ENCODE results near the gene GRIK1.
A peak's percentile ranks its signal among the peaks of the same experiment; 100 is the strongest.

Gene GRIK1

GRCh38 chr21:29678626-29679025 is 261.2 kb downstream of the GRIK1 start:
- DNase-seq (ENCODE audit: insufficient read length), result no peak
- FAIRE-seq, result peak; percentile 30
- TF ChIP-seq POLR2A (IDR thresholded peaks at IDR 0.05; ENCODE audit: low read depth, low read length) (no peak), TAF1 (IDR thresholded peaks at IDR 0.05; ENCODE audit: borderline replicate concordance, low read depth, low read length) (no peak), POLR2AphosphoS5 (IDR thresholded peaks at IDR 0.05; ENCODE audit: low read depth, low read length) (no peak)

GRCh38 chr21:29677326-29677725 is 262.5 kb downstream of the GRIK1 start:
- DNase-seq (ENCODE audit: insufficient read length) (no peak), FAIRE-seq (no peak)
- TF ChIP-seq TAF1 (IDR thresholded peaks at IDR 0.05; ENCODE audit: borderline replicate concordance, low read depth, low read length), result no peak
- no peak for TF ChIP-seq POLR2A (IDR thresholded peaks at IDR 0.05; ENCODE audit: low read depth, low read length)
- TF ChIP-seq POLR2AphosphoS5 (IDR thresholded peaks at IDR 0.05; ENCODE audit: low read depth, low read length), result no peak

- no peak for FAIRE-seq
- TF ChIP-seq TAF1 (IDR thresholded peaks at IDR 0.05; ENCODE audit: borderline replicate concordance, low read depth, low read length) (no peak), POLR2A (IDR thresholded peaks at IDR 0.05; ENCODE audit: low read depth, low read length) (no peak), POLR2AphosphoS5 (IDR thresholded peaks at IDR 0.05; ENCODE audit: low read depth, low read length) (no peak)
These were observed 263.4 kb downstream of the GRIK1 start for GRCh38 chr21:29676395-29676794.

GRCh38 chr21:29675451-29675850 is 264.3 kb downstream of the GRIK1 start:
- no peak for TF ChIP-seq POLR2A (IDR thresholded peaks at IDR 0.05; ENCODE audit: low read depth, low read length)
- TF ChIP-seq TAF1 (IDR thresholded peaks at IDR 0.05; ENCODE audit: borderline replicate concordance, low read depth, low read length), result no peak
- TF ChIP-seq POLR2AphosphoS5 (IDR thresholded peaks at IDR 0.05; ENCODE audit: low read depth, low read length), result no peak
- no peak for FAIRE-seq
- no peak for DNase-seq (ENCODE audit: insufficient read length)

More at GRCh38 chr21:29676395-29676794, 263.4 kb downstream of the GRIK1 start:
- DNase-seq (ENCODE audit: insufficient read length), result no peak

- TF ChIP-seq TAF1 (IDR thresholded peaks at IDR 0.05; ENCODE audit: borderline replicate concordance, low read depth, low read length) (no peak), POLR2A (IDR thresholded peaks at IDR 0.05; ENCODE audit: low read depth, low read length) (no peak), POLR2AphosphoS5 (IDR thresholded peaks at IDR 0.05; ENCODE audit: low read depth, low read length) (no peak)
- no peak for FAIRE-seq
- no peak for DNase-seq (ENCODE audit: insufficient read length)
These were observed 265.5 kb downstream of the GRIK1 start for GRCh38 chr21:29674343-29674742.

- FAIRE-seq (no peak), DNase-seq (ENCODE audit: insufficient read length) (no peak)
- TF ChIP-seq TAF1 (IDR thresholded peaks at IDR 0.05; ENCODE audit: borderline replicate concordance, low read depth, low read length) (no peak), POLR2A (IDR thresholded peaks at IDR 0.05; ENCODE audit: low read depth, low read length) (no peak), POLR2AphosphoS5 (IDR thresholded peaks at IDR 0.05; ENCODE audit: low read depth, low read length) (no peak)
These were observed 266.6 kb downstream of the GRIK1 start for GRCh38 chr21:29673096-29673610.

GRCh38 chr21:29671728-29672127 is 268.1 kb downstream of the GRIK1 start:
- DNase-seq (ENCODE audit: insufficient read length) (no peak), FAIRE-seq (no peak)
- no peak for TF ChIP-seq TAF1 (IDR thresholded peaks at IDR 0.05; ENCODE audit: borderline replicate concordance, low read depth, low read length)
- TF ChIP-seq POLR2AphosphoS5 (IDR thresholded peaks at IDR 0.05; ENCODE audit: low read depth, low read length), result no peak
- no peak for TF ChIP-seq POLR2A (IDR thresholded peaks at IDR 0.05; ENCODE audit: low read depth, low read length)

GRCh38 chr21:29670228-29670627 is 269.6 kb downstream of the GRIK1 start:
- FAIRE-seq, result no peak
- no peak for DNase-seq (ENCODE audit: insufficient read length)
- TF ChIP-seq POLR2AphosphoS5 (IDR thresholded peaks at IDR 0.05; ENCODE audit: low read depth, low read length) (no peak), TAF1 (IDR thresholded peaks at IDR 0.05; ENCODE audit: borderline replicate concordance, low read depth, low read length) (no peak), POLR2A (IDR thresholded peaks at IDR 0.05; ENCODE audit: low read depth, low read length) (no peak)

GRCh38 chr21:29669416-29669815 is 270.4 kb downstream of the GRIK1 start:
- FAIRE-seq (no peak), DNase-seq (ENCODE audit: insufficient read length) (no peak)
- TF ChIP-seq TAF1 (IDR thresholded peaks at IDR 0.05; ENCODE audit: borderline replicate concordance, low read depth, low read length), result no peak
- TF ChIP-seq POLR2AphosphoS5 (IDR thresholded peaks at IDR 0.05; ENCODE audit: low read depth, low read length), result no peak
- no peak for TF ChIP-seq POLR2A (IDR thresholded peaks at IDR 0.05; ENCODE audit: low read depth, low read length)

- no peak for FAIRE-seq
- DNase-seq (ENCODE audit: insufficient read length), result no peak
- TF ChIP-seq POLR2AphosphoS5 (IDR thresholded peaks at IDR 0.05; ENCODE audit: low read depth, low read length) (no peak), TAF1 (IDR thresholded peaks at IDR 0.05; ENCODE audit: borderline replicate concordance, low read depth, low read length) (no peak), POLR2A (IDR thresholded peaks at IDR 0.05; ENCODE audit: low read depth, low read length) (no peak)
These were observed 272.1 kb downstream of the GRIK1 start for GRCh38 chr21:29667651-29668050.

GRCh38 chr21:29664615-29665014 is 275.2 kb downstream of the GRIK1 start:
- no peak for TF ChIP-seq TAF1 (IDR thresholded peaks at IDR 0.05; ENCODE audit: borderline replicate concordance, low read depth, low read length)
- TF ChIP-seq POLR2A (IDR thresholded peaks at IDR 0.05; ENCODE audit: low read depth, low read length), result no peak
- TF ChIP-seq POLR2AphosphoS5 (IDR thresholded peaks at IDR 0.05; ENCODE audit: low read depth, low read length), result no peak
- FAIRE-seq (no peak), DNase-seq (ENCODE audit: insufficient read length) (no peak)

GRCh38 chr21:29661672-29662442 is 277.9 kb downstream of the GRIK1 start:
- DNase-seq (ENCODE audit: insufficient read length), result no peak
- TF ChIP-seq POLR2A (IDR thresholded peaks at IDR 0.05; ENCODE audit: low read depth, low read length), result no peak
- no peak for TF ChIP-seq TAF1 (IDR thresholded peaks at IDR 0.05; ENCODE audit: borderline replicate concordance, low read depth, low read length)
- TF ChIP-seq POLR2AphosphoS5 (IDR thresholded peaks at IDR 0.05; ENCODE audit: low read depth, low read length), result no peak
- no peak for FAIRE-seq
